Esophagus squamous epithelium (tissue), 5 donors: Measurements from ENCODE around the gene OSBPL5. TPM values are rescaled to one million over a fixed set of nuclear protein-coding genes. Genes with fewer than 3 reads are reported as not detected.

Source experiments
- DNase-seq: peaks from one replicate; lab custom pipeline; 2025; lab: John Stamatoyannopoulos, UW
- H3K27ac ChIP-seq, 4 donors: fragments of 200-600 bp; sonication (generic); one replicate each; pipeline ENCODE4 v1.5.1; 2016 to 2019; ENCODE audit warnings: mild to moderate bottlenecking in 1 of 4
- H3K27me3 ChIP-seq, 4 donors: fragments of 200-600 bp; sonication (generic); 1 replicate in 3 of 4; 2 replicates in 1 of 4; pipeline versions ENCODE4 v1.5.1 to v1.6.0; 2017 to 2021; ENCODE audit warnings: antibody characterized with exemption in 1 of 4
- H3K36me3 ChIP-seq, 3 donors: fragments of 200-600 bp; sonication (generic); one replicate each; pipeline ENCODE4 v1.5.1; 2016 to 2019
- H3K4me1 ChIP-seq, 3 donors: fragments of 200-600 bp; sonication (generic); one replicate each; pipeline ENCODE4 v1.5.1; 2017 to 2019
- H3K4me3 ChIP-seq, 4 donors: fragments of 200-600 bp; sonication (generic); 1 replicate in 3 of 4; 2 replicates in 1 of 4; pipeline ENCODE4 v1.5.1; 2016 to 2019; ENCODE audit warnings: mild to moderate bottlenecking in 2 of 4, moderate library complexity in 1 of 4
- H3K9me3 ChIP-seq, 3 donors: fragments of 200-600 bp; sonication (generic); one replicate each; pipeline ENCODE4 v1.5.1; 2016 to 2019
- POLR2A ChIP-seq, 4 donors: fragments of 450-650 bp; IDR thresholded peaks; one replicate each; pipeline ENCODE4 v1.6.1; 2017; ENCODE audit warnings: antibody characterized with exemption in 4 of 4, mild to moderate bottlenecking in 4 of 4, moderate library complexity in 3 of 4
- WGBS, 2 donors: methylation state at CpG; one replicate each; pipeline ENCODE4 v1.1.5; 2018; 5-methylcytosine and 5-hydroxymethylcytosine counted together
- intact Hi-C: fragments of 100-400 bp; cut with DNase I; formaldehyde crosslinking; loops from one replicate; pipeline ENCODE4 v1.15.0; 2022
- total RNA-seq, 4 donors: library from RNA; depleted of rRNA; stranded (reverse); fragments of >200 nt; gene quantifications; one replicate each; pipeline ENCODE4 v1.1.0, GENCODE V29; 2016
- TF ChIP-seq, protein P1 (sequence below), 6 experiments: fragments of 450-650 bp in 4 of 6; fragments of 200-600 bp in 2 of 6; sonication (generic) in 2 of 6; IDR thresholded peaks; one replicate each; pipeline ENCODE4 v1.5.1; 2016 to 2019; ENCODE audit warnings: antibody characterized with exemption in 6 of 6, mild to moderate bottlenecking in 4 of 6, moderate library complexity in 4 of 6
- donor health status: DM: yes; HTN: yes; CAD: no.

Gene OSBPL5
- total RNA-seq, 4 donors from 2014 or later = 11.9 to 30.9 (median 17.9) TPM

DNA sequence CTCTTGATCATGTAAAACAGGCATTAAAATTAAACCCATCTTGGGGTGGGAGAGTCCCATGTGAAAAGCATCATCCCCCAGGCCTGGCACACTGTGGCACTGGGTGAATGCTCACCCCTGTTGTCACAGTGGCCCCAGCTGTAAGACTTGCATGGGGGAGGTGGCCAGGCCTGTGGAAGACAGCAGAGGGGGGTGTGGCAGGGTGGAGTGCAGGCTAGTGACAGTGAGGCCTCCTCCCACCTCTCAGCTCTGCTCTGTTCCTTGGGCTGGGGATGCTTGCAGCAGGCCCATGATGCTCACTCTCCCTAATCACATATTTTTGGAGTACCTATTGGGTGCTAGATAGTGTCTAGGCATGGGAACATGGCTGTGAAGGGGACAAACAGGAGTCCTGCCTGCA lies 10.1 kb upstream of the OSBPL5 start:
- intact Hi-C loops = no loop called here
- Histone ChIP-seq H3K36me3 (no peaks in the 10 kb centered on the region), H3K27me3 (peaks cover 0 to 32% (median 0%) of the 10 kb centered on the region in 4 donors), H3K4me3 (no peak overlapping the region), H3K27ac (no peak overlapping the region), H3K4me1 (no peaks in the 10 kb centered on the region), H3K9me3 (peaks cover 0 to 9% (median 0%) of the 10 kb centered on the region in 3 donors)
- DNase-seq = no peak
- TF ChIP-seq POLR2A (IDR thresholded peaks at IDR 0.05) = no peak
- TF ChIP-seq, protein P1, sequence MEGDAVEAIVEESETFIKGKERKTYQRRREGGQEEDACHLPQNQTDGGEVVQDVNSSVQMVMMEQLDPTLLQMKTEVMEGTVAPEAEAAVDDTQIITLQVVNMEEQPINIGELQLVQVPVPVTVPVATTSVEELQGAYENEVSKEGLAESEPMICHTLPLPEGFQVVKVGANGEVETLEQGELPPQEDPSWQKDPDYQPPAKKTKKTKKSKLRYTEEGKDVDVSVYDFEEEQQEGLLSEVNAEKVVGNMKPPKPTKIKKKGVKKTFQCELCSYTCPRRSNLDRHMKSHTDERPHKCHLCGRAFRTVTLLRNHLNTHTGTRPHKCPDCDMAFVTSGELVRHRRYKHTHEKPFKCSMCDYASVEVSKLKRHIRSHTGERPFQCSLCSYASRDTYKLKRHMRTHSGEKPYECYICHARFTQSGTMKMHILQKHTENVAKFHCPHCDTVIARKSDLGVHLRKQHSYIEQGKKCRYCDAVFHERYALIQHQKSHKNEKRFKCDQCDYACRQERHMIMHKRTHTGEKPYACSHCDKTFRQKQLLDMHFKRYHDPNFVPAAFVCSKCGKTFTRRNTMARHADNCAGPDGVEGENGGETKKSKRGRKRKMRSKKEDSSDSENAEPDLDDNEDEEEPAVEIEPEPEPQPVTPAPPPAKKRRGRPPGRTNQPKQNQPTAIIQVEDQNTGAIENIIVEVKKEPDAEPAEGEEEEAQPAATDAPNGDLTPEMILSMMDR (IDR thresholded peaks at IDR 0.05) = no peak

DNA sequence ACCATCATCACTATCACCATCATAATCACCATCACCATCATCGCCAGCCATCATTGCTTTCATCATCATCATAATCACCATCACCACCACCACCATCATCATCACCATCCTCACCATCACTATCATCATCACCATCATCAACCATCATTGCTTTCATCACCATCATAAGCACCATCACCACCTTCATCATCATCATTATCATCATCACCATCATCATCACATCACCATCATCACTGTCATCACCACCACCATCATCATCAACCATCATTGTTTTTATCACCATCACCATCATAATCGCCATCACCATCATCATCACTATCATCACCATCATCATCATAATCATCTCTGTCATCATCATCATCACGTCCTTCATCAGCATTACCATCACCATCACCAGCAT lies 9.3 kb upstream of the OSBPL5 start:
- Histone ChIP-seq H3K27me3 (peaks cover 0 to 39% (median 0%) of the 10 kb centered on the region in 4 donors), H3K4me3 (no peak overlapping the region), H3K36me3 (no peaks in the 10 kb centered on the region), H3K27ac (no peak overlapping the region), H3K4me1 (peaks cover 1 to 6% (median 5%) of the 10 kb centered on the region in 3 donors), H3K9me3 (peaks cover 0 to 9% (median 0%) of the 10 kb centered on the region in 3 donors)
- TF ChIP-seq POLR2A (IDR thresholded peaks at IDR 0.05) = no peak
- TF ChIP-seq, protein P1 (IDR thresholded peaks at IDR 0.05) = no peak
- no peak for DNase-seq
- intact Hi-C loops = no loop called here
- 87 to 94% methylated on average over 3 of the region's 3 CpGs for WGBS, 2 donors

DNA sequence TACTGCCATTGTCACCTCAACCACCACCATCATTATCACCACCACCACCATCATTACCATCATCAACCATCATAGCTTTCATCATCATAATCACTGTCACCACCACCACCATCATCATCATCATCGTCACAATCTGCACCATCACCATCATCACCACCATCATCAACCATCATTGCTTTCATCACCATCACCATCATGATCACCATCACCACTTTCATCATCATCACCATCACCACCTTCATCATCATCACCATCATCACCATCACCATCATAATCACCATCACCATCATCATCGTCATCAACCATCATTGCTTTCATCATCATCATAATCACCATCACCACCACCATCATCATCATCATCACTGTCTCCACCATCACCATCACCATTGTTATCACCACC lies 8.7 kb upstream of the OSBPL5 start:
- peaks cover 0 to 9% (median 0%) of the 10 kb centered on the region in 3 donors for H3K9me3 ChIP-seq
- no peak for DNase-seq
- H3K27me3 ChIP-seq = peaks cover 0 to 44% (median 0%) of the 10 kb centered on the region in 4 donors
- H3K4me3 ChIP-seq = no peak overlapping the region
- H3K27ac ChIP-seq = no peak overlapping the region
- intact Hi-C loops = no loop called here
- WGBS, 2 donors = 95% methylated on average over 2 of the region's 2 CpGs
- no peaks in the 10 kb centered on the region for H3K36me3 ChIP-seq
- peaks cover 7 to 12% (median 10%) of the 10 kb centered on the region in 3 donors for H3K4me1 ChIP-seq
- TF ChIP-seq, protein P1 (IDR thresholded peaks at IDR 0.05) = no peak
- TF ChIP-seq POLR2A (IDR thresholded peaks at IDR 0.05) = no peak

DNA sequence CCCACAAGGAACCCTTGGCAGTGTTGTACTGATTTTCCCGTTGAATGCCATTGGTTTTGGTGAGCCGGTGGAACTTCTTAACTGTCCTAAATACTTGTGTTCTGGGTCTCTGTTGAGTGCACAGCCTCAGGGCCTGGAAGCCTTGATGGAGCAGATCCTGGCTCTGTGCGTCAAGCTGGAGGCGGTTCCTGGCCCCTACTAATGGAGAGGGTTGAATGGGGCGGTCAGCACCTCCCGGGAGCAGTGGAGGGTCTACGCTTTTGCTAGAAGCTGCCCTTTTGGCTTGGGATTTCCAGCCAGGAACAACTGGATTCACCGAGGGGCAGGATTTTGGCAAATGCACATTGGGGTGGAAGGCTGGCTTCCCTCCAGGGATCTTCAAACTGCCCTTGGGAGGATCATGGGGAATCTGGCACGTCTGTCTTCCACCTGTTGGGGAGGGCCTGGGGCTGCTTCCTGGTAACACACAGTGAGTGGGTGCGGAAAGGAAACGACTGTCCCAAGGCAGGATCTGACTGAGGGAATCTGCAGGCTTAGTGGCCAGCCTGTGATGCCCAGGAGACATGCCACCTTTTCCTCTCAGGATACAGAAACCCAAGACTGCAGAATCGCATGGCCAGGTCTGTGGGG lies 6.9 kb upstream of the OSBPL5 start:
- no peaks in the 10 kb centered on the region for H3K36me3 ChIP-seq
- TF ChIP-seq POLR2A (IDR thresholded peaks at IDR 0.05) = no peak
- TF ChIP-seq, protein P1 (IDR thresholded peaks at IDR 0.05) = no peak
- intact Hi-C loops = no loop called here
- H3K4me1 ChIP-seq = peaks cover 7 to 16% (median 11%) of the 10 kb centered on the region in 3 donors
- peaks cover 0 to 60% (median 0%) of the 10 kb centered on the region in 4 donors for H3K27me3 ChIP-seq
- H3K9me3 ChIP-seq = peaks cover 0 to 9% (median 0%) of the 10 kb centered on the region in 3 donors
- H3K4me3 ChIP-seq = no peak overlapping the region
- WGBS, 2 donors = 63 to 71% methylated on average over 5 to 7 of the region's 12 CpGs
- no peak overlapping the region for H3K27ac ChIP-seq
- no peak for DNase-seq

DNA sequence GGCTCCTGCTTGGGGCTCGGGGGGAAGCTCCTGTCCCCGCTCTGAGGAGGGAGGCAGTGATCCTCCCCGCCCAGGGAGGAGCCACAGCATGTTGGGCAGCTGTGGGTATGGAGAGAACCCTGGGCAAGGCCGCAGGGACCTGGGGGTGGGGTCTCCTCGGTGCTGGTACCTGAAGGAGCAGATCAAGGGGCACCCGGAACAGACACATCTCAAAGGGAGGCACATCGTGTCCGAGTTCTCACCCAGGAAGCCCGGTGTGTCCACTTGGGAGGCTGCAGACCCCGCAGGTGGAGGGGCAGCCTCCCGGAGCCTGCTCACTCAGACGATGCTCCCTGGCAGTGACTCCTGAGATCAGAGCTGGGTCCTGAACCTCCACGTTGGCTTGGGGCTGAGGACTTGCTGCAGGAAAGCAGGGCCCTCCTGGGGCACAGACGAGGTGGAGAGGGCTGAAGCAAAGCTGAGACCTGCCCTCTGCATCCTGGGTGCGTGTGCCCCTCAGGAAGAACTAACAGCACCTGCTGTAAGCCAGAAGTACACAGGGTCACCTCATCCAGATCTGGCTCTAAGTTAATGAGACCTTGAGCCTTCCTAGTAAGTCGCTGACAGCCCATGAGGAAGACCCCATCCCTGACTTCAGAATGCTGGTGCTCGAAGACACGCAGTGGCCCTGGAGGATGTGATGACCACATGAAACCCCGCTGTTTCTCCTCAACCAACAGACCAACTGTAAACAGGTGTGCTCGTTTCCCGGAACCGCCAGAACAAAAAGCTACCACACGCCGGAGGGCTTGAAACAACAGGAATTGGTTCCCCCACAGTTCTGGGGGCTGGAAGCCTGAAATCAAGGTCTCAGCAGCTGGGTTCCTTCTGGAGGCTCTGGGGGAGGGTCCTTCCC lies 5.9 kb upstream of the OSBPL5 start:
- WGBS, 2 donors = 54 to 100% methylated on average over 1 to 3 of the region's 24 CpGs
- TF ChIP-seq, protein P1 (IDR thresholded peaks at IDR 0.05) = no peak
- TF ChIP-seq POLR2A (IDR thresholded peaks at IDR 0.05) = no peak
- H3K4me1 ChIP-seq = peaks cover 7 to 26% (median 11%) of the 10 kb centered on the region in 3 donors
- H3K4me3 ChIP-seq = no peak overlapping the region
- peaks cover 0 to 2% (median 0%) of the 10 kb centered on the region in 3 donors for H3K9me3 ChIP-seq
- DNase-seq = no peak
- intact Hi-C loops = no loop called here
- peaks cover 0 to 67% (median 0%) of the 10 kb centered on the region in 4 donors for H3K27me3 ChIP-seq
- H3K36me3 ChIP-seq = no peaks in the 10 kb centered on the region
- H3K27ac ChIP-seq = no peak overlapping the region
